ENCODE results near the gene SMIM17.

- TF ChIP-seq NFRKB (IDR thresholded peaks at IDR 0.05) (no peak), TARDBP (IDR thresholded peaks at IDR 0.05) (no peak), L3MBTL2 (conservative IDR thresholded peaks at IDR 0.05) (no peak), ARNT (IDR thresholded peaks at IDR 0.05) (no peak), ZNF384 (IDR thresholded peaks at IDR 0.05) (no peak), PKNOX1 (IDR thresholded peaks at IDR 0.05) (no peak), SUZ12 (IDR thresholded peaks at IDR 0.05) (no peak), FOXA1 (IDR thresholded peaks at IDR 0.05) (no peak), BHLHE40 (IDR thresholded peaks at IDR 0.05; ENCODE audit: borderline replicate concordance) (no peak), FOXK2 (IDR thresholded peaks at IDR 0.05) (no peak), FOXM1 (IDR thresholded peaks at IDR 0.05; ENCODE audit: borderline replicate concordance) (no peak), HDGF (IDR thresholded peaks at IDR 0.05; ENCODE audit: borderline replicate concordance) (no peak), ELF4 (IDR thresholded peaks at IDR 0.05) (no peak), SP1 (IDR thresholded peaks at IDR 0.05) (no peak)
Observed at GRCh38 chr19:56692206-56692895, 49.4 kb downstream of the SMIM17 start.

Measured in HEK293T (cell line).